T-helper 1 cell (primary cell): ENCODE data around the gene TSPAN7.

ENCODE experiments used
- DNase-seq, 5 donors: peaks; one replicate each; pipeline ENCODE4 v3.0.0-alpha.2; 2012 to 2020

Gene TSPAN7

DNA sequence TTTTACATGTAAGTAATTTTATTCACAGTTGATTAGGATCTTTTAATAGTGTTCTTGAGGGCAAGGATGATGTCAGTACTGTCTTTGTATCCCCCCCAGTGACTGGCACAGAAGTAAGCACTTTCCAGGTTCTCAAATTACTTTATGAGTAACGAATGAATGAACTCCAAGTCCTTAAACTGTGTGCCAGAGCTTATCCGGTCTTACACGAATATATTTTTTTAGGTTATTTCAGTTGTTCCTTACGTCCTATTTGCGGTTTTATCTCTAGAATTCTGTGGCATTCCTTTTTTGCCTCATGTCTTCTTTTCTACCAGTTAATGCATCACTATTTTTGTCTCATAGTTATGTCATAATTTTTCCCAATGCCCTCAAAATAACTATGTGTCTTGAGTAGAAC is 133.1 kb downstream of the TSPAN7 start:
- no peak for DNase-seq

DNA sequence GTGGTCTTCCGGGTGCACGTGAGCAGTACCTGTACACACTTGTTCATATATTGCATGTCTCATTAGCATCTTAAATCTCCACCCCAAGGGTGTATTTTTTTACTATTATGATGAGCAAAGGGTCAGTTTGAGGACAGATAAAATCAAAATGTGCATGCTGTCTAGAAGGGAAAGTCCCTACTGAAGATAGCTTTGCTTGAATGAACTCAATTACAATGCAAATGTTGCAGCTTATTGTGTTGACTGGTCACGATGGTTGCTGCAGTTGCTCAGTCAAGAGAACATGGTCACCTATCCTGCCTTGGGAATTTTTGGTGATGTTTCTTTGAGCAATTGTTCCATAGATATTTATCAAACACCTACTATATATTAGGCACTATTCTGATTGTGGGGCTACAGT is 136.1 kb downstream of the TSPAN7 start:
- no peak for DNase-seq

- DNase-seq = no peak
Observed at GRCh38 chrX:38699121-38699520, 137.8 kb downstream of the TSPAN7 start.

GRCh38 chrX:38699696-38700095 is 138.4 kb downstream of the TSPAN7 start:
- DNase-seq = no peak

GRCh38 chrX:38701073-38701472 is 139.7 kb downstream of the TSPAN7 start:
- DNase-seq = no peak

GRCh38 chrX:38704146-38704882 is 143.0 kb downstream of the TSPAN7 start:
- peak in 1 of 5 donors; percentile 45 for DNase-seq

GRCh38 chrX:38717871-38718270 is 156.5 kb downstream of the TSPAN7 start:
- peak in 1 of 5 donors; percentile 7 for DNase-seq

GRCh38 chrX:38718311-38718710 is 157.0 kb downstream of the TSPAN7 start:
- no peak for DNase-seq

DNA sequence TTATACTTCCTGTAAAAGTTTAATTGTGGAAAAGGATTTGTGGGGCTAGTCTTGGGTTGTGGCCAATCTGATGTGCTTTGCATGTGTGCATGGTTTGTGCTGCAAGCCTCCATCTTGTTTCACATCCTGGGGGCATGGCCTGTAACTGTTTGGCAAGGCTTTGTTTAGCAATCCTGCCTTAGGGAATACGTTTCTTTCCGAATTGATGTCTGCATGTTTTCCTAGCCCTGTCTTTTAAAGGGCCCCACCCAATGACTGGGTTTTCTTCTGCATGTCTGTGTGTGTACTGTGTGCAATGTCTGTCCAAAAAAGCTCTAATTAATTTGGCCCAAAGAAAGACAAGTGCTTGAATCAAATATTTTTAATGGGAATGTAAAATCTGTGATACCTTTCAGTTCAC is 165.3 kb downstream of the TSPAN7 start:
- no peak for DNase-seq

DNA sequence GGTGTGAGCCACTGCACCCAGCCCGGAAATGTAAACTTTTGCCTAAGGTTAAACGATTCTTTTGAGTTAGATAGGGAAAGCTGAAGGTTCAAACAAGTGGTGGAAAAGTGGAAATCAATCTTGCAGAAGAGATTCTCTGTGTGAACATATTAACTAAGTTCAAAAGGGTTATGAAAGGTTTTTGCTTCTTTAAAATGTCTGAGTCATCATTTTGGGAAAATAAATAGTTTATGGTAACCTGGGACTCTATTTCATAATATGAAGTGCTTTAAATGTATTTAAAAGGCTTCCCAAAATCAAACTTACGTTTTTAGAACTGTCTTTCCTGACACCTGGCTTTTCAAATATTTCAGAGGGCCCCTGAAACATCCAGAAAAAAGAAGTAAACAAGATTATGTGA is 166.3 kb downstream of the TSPAN7 start:
- DNase-seq = no peak

GRCh38 chrX:38732866-38733265 is 171.5 kb downstream of the TSPAN7 start:
- no peak for DNase-seq
